ENCODE measurements around the gene STAT4.

Gene STAT4

GRCh38 chr2:191045141-191045540 is 105.7 kb downstream of the STAT4 start:
- no peak overlapping the region for H3K4me3 Mint-ChIP-seq
- H3K27ac Mint-ChIP-seq = no peak overlapping the region
- H3K27me3 Mint-ChIP-seq (ENCODE audit: low read depth, poor library complexity) = peaks cover 7% of the 10 kb centered on the region
- H3K4me1 Mint-ChIP-seq = peaks cover 7% of the 10 kb centered on the region
- no peak for DNase-seq
- peaks cover 7% of the 10 kb centered on the region for H3K36me3 Mint-ChIP-seq (ENCODE audit: low read depth)
- TF ChIP-seq, protein P1, sequence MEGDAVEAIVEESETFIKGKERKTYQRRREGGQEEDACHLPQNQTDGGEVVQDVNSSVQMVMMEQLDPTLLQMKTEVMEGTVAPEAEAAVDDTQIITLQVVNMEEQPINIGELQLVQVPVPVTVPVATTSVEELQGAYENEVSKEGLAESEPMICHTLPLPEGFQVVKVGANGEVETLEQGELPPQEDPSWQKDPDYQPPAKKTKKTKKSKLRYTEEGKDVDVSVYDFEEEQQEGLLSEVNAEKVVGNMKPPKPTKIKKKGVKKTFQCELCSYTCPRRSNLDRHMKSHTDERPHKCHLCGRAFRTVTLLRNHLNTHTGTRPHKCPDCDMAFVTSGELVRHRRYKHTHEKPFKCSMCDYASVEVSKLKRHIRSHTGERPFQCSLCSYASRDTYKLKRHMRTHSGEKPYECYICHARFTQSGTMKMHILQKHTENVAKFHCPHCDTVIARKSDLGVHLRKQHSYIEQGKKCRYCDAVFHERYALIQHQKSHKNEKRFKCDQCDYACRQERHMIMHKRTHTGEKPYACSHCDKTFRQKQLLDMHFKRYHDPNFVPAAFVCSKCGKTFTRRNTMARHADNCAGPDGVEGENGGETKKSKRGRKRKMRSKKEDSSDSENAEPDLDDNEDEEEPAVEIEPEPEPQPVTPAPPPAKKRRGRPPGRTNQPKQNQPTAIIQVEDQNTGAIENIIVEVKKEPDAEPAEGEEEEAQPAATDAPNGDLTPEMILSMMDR (IDR thresholded peaks at IDR 0.05) = no peak
- peaks cover 24% of the 10 kb centered on the region for H3K9me3 Mint-ChIP-seq

- Mint-ChIP-seq H3K36me3 (ENCODE audit: low read depth) (peaks cover 7% of the 10 kb centered on the region), H3K9me3 (peaks cover 24% of the 10 kb centered on the region), H3K27ac (no peak overlapping the region), H3K27me3 (ENCODE audit: low read depth, poor library complexity) (peaks cover 7% of the 10 kb centered on the region), H3K4me1 (peaks cover 7% of the 10 kb centered on the region), H3K4me3 (no peak overlapping the region)
- TF ChIP-seq, protein P1 (IDR thresholded peaks at IDR 0.05) = no peak
- no peak for DNase-seq
Measured at GRCh38 chr2:191043438-191043837, 107.4 kb downstream of the STAT4 start.

DNA sequence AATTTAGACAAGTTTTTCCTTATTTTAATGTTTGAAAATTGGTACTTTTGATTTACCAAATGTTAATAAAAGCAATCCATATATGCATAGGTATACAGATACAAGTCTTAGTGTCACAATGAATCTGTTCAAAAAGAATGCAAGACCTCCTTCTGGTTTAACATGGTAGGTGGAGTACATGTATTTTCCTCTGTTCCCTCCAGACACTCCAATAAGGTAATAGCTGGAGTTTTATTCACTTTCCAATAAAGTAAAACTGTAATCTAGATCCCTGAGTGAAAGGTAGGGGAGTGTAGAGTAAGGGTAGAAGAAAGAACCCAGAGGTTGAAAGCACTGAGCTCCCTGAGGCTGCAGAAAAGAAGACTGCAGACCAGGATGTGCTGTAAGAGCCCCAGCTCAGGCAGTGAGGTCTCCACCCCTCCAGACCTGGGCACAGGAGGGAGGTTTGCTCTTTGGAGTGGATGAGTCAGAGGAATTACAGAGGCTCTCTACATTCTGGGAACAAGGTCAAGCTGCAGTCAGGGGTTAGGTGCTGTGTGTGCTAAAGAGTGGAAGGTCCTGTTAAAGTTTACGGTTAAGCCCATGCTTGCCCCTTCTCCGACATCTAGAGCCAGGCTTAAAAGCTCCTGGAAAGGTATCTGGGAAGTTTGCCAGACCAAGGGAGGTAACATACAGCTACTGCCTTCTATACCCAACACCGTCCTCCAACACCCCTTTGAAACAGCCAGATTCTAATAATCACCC is 109.2 kb downstream of the STAT4 start:
- DNase-seq = no peak
- peaks cover 24% of the 10 kb centered on the region for H3K9me3 Mint-ChIP-seq
- peaks cover 7% of the 10 kb centered on the region for H3K4me1 Mint-ChIP-seq
- TF ChIP-seq, protein P1 (IDR thresholded peaks at IDR 0.05) = no peak
- peaks cover 7% of the 10 kb centered on the region for H3K36me3 Mint-ChIP-seq (ENCODE audit: low read depth)
- no peak overlapping the region for H3K4me3 Mint-ChIP-seq
- peak overlapping the region; percentile 67 for H3K27ac Mint-ChIP-seq
- peaks cover 4% of the 10 kb centered on the region for H3K27me3 Mint-ChIP-seq (ENCODE audit: low read depth, poor library complexity)

- TF ChIP-seq, protein P1 (IDR thresholded peaks at IDR 0.05) = no peak
- H3K4me1 Mint-ChIP-seq = peaks cover 7% of the 10 kb centered on the region
- peaks cover 7% of the 10 kb centered on the region for H3K36me3 Mint-ChIP-seq (ENCODE audit: low read depth)
- DNase-seq = no peak
- H3K9me3 Mint-ChIP-seq = peaks cover 16% of the 10 kb centered on the region
- H3K27ac Mint-ChIP-seq = no peak overlapping the region
- H3K27me3 Mint-ChIP-seq (ENCODE audit: low read depth, poor library complexity) = no peaks in the 10 kb centered on the region
- H3K4me3 Mint-ChIP-seq = no peak overlapping the region
Measured at GRCh38 chr2:191039616-191040015, 111.2 kb downstream of the STAT4 start.

- H3K27me3 Mint-ChIP-seq (ENCODE audit: low read depth, poor library complexity) = no peaks in the 10 kb centered on the region
Measured at GRCh38 chr2:191038741-191039140, 112.1 kb downstream of the STAT4 start.

More at GRCh38 chr2:191038741-191039140, 112.1 kb downstream of the STAT4 start:
- H3K4me1 Mint-ChIP-seq = peaks cover 7% of the 10 kb centered on the region
- peaks cover 9% of the 10 kb centered on the region for H3K9me3 Mint-ChIP-seq
- DNase-seq = no peak
- no peaks in the 10 kb centered on the region for H3K36me3 Mint-ChIP-seq (ENCODE audit: low read depth)
- no peak overlapping the region for H3K27ac Mint-ChIP-seq
- H3K4me3 Mint-ChIP-seq = no peak overlapping the region
- TF ChIP-seq, protein P1 (IDR thresholded peaks at IDR 0.05) = no peak

Measured in nephron progenitor cell (in vitro differentiated cells).